GM21381 (cell line): ENCODE measurements around the gene PKNOX2.

Experiments used
- ATAC-seq: cut with Tn5 transposase; IDR thresholded peaks from one replicate; pipeline ENCODE4 v1.9.1; 2021; ENCODE audit warnings: mild to moderate bottlenecking, moderate library complexity; ENCODE audit not compliant: unreplicated experiment

Gene PKNOX2

DNA sequence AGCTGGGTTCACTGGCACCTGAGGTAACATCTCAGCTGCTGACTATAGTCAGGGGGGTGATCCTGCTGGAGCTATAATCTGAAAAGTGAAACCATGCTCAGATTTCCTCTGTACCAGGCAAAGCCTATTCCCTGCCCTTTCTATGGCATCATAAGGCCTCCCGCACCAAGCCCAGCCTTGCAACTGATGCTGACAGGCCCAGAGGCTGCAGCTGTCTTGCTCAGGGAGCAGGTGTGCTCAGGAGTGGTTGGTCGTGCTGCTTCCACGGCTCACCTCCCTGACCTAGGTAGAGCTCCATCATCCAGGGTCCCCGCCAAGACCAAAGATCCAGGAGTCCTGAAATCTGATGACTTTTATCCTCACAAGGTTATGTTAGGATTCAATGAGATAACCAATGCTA is 209.8 kb downstream of the PKNOX2 start:
- no peak for ATAC-seq

DNA sequence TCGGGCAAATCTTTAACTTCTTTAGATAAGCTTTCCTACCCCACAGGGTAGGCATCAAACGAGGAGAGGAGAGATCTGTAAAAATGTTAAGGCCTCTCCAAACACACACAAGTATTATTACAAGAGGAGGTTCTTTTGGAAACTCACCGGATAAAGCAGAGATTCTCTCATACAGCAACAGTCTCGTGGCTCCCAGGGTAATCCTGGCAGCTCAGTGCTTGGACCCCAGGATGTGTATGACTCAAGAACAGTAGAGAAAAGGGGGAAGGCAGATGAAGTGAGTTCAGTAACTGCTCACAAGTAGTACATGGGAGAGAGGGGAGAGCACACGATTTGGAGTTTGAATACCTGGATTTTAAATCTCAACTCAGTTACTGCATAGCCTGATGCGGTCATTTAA is 210.6 kb downstream of the PKNOX2 start:
- no peak for ATAC-seq

DNA sequence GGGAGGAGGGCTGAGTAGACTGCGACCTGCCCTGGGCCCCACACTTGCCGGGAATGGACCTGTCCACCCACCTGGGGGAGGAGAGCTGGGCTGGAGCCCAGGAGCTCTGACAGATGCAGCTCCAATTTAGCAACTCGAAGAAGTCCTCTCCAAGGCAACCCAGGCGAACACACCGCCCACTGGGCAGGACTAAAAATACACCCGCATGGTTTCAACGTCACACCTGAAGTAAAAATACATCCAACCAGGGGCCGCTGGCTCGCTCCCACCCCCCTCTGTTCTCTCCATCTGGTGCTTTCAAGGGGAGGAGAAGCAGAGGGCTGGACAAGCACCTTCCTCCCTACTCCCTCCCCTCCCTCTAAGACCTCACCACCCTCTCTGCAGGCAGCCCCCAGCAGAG is 211.6 kb downstream of the PKNOX2 start:
- no peak for ATAC-seq

DNA sequence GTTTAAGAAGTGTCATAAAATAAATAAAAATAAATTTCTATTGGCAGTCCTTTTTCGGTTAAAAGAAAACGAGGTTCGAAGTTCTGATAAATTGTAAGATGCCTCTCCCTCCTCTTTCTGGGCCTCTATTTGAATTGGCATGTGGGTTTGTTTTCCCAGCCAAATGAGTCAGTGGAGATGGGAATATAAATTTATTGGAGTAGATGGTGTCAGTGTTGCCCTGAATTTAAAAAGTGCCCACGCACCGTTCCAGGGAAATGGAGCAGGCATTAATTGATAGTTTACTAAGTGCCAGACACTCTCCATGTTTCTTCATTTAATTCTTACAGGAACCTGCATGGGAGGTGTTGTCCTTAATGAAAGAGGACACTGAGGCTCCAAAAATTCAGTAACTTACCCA is 212.3 kb downstream of the PKNOX2 start:
- ATAC-seq = no peak

DNA sequence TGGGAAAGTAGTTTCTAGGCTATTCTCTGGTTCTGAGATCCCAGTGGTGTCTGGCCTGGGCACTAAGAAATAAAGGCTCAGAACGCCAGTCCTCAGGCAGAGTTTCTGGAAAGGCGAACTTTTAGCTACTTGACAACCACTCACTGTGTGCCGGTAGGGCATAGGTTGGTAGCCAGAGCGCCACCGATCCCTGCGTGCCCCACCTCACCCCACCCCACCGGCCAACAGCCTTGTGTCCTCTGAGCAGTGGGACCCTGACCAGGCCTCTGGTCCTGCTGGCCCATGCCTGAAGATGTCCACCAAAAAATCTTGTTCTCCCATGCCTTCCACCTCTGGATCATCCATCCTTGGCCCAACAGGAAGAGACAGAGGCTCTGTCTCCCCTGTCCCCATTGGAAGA is 213.5 kb downstream of the PKNOX2 start:
- no peak for ATAC-seq

DNA sequence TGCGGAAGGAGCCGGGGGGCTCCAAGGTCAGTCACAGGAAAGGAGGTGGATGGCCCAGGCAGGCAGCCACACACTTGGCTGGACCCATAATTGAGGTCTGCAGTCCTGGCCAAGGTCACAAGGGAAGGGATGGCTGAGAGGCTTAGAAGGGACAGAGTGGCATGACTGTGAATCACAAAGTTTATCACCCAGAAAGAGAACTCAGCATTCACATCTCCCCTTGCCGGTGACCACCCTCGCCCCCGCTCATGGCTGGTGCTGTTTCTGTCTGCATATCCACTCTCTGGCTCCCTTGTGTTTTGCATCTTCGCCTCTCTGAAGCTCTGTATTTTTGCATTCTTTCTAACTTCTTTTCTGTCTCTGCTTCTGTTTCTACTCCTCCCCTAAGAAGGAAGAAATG is 214.0 kb downstream of the PKNOX2 start:
- ATAC-seq = no peak

DNA sequence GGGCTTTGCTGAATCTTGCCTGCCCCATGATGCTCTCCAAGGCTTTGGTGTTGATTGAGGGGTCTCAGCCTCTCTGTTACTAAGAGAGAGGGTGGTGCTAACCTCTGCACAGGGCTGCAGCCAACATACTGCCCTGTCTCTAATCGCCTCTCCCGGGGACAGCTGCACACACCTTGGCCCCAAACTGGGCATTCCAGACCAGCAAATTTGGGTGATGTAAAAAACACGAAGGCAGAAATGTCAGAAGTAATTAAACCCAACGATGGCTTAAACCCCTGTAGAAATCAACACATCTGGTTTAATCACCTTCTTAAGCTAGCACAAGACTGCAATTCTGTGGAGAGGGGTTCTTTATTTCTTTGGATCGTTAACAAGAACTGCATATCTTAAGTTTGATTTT is 215.0 kb downstream of the PKNOX2 start:
- ATAC-seq = no peak

DNA sequence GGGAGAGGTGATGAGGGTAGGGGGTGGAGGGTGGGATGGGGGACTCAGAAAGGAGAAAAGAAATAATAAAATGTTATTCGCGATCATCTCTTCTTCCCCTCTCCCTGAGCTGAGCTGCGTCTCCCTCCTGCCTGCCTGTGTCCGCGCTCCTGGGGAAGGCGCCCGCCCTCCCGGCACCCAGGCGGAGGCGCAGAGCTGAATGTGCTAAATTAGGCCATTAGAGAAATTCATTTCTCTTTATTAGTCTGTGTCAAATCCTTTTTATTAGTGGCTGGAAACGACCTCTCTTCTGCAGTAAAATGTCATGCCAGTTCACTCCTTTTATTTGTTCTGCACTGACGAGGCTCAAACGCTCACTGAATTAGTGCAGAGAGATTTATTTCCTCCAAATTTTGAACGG is 215.4 kb downstream of the PKNOX2 start:
- no peak for ATAC-seq

DNA sequence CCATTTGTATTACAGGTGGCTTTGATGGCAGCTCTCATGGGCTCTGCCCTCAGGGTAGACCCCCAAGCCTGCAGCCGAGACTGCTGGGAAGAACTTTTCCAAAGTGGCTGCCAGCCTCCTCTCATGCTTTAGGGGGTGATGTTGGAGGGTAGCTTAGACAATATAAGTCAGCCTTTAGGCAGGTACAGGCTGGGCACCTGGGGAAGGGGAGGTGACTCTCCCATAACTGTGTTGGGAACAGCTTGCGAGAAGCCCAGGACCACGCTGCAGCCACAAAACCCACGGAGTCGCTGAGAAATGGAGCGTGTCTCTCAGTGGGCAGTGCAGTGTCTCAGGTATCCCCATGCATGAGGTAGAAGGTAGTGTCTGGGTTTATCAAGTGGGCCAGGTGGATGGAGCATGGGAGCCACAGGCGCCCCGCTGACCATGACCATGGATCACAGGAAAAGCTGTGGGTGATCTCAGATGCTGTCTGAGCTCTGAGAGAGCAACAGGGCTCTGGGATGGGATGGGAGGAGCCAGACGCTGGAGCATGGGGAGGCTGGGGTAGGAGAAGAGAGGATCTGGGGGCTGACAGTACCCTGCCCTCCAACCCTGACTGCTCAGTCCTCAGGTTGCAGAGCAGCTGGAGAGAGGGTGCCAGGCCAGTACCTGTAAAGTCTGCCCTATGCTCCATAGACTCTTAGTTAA is 216.3 kb downstream of the PKNOX2 start:
- ATAC-seq = no peak

DNA sequence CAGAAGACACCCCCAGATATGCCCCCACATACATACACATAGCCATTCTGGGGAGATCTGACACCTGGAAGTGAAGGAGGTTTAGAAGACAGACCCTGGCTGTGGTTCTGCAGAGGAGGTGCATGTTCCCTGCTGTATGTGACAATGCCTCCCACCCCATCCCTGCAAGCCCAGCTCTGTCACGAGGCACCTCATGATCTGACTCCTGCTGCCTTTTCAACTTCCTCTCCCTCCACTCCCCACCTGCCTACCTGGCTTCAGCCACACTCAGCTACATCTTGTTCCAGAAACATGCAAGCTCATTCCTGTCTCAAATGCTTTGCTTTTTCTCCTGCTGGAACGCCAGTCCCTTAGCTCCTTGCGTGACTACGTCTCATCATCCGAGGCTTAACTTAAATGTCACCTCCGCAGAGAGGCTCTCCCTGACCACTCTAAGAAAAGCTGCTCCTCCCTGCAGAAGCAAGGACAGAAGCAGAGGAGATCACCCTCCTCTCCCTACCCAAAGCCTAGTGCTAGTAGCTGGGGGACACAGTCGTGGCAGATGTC is 217.0 kb downstream of the PKNOX2 start:
- ATAC-seq = no peak

DNA sequence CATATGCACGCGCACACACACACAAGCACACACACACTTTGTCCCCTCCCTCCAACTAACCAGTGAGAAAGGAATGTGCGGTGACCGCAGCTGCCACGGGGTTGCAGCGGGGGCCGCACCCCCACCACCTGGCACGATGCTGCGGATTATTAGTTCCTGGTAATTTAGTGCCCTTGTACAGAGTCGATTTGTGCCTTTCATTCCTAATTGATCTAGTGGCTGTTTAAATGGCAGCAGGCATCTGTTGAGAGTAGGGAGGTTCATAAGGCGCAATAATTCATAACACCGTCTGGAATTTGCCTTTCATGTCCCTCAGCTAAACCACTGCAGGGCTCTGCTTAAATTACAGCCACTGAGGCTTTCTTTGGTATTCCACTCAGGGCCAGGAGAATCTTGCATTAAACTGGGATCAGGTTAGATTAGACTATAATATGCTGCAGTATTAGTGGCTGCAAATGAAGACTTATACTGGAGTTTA is 217.8 kb downstream of the PKNOX2 start:
- no peak for ATAC-seq

DNA sequence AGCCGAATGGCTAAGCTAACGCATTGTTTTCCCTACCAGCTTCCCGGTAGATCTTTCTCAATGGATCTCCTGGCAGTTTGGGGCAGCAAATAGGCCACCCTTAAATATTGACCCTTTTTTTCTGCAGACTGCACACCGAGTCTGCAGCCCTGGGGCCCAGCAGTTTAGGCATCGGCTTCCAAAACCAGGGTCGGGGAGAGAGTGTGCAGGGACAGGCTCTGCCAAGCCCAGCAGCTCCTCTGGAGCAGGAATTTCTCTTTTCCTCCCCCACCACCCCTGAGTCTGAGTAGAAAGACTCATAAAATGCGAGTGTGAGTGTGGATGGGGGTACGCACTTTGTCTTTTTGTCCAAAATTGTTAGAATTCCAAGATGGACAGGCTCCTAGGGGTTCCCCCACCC is 218.3 kb downstream of the PKNOX2 start:
- no peak for ATAC-seq

DNA sequence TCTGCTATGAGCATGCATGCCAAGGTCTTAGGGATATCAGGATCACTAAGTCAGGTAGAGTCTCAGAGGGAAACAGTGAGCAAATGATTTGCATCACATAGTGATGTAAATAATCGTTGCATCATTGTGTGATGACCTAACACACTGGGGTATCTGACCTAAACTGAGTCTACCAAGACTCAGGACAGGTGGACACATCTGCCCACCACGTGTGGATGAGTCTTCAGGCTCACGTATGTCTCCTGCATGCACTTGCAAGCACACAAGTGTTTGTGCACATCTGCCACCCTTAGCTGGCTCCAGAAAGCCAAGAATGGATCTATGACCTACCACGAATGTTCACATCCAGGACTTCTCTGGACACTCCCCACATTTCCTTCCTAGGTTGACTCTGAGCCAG is 220.3 kb downstream of the PKNOX2 start:
- ATAC-seq = no peak

DNA sequence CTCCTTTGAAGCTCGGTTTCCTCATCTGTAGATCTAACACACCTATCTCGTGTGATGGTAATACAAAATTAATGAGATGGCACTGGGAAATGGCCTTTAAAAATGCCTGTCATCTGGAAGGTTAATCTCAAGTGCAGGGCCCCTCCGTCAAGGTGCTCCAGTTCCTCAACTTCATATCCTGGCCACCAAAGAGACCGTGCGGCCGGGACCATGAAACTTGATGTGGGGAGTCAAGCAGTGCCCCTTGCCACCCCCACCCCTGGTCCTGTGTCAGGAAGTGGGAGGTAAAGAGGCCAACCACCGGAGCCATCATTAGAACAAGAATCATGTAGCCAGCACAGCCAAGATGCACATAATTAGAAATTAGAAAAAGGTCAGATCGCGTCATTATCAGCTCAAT is 223.3 kb downstream of the PKNOX2 start:
- no peak for ATAC-seq

DNA sequence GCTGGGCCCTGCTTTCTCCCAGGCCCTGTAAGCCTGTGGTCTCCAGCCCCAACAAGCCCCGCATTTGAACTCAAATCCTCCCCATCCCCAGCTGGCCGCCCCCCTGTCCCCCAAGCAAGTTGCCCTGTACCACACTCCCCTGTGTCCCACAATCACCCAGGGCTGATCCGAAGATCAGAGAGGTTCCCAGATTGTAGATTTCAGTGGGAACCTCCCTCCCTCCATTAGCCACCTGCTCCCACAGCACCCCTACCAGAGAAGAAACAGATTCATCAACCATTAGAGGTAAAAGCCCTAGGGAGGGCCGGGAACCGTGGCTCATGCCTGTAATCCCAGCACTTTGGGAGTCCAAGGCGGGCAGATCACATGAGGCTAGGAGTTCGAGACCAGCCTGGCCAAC is 224.1 kb downstream of the PKNOX2 start:
- no peak for ATAC-seq

DNA sequence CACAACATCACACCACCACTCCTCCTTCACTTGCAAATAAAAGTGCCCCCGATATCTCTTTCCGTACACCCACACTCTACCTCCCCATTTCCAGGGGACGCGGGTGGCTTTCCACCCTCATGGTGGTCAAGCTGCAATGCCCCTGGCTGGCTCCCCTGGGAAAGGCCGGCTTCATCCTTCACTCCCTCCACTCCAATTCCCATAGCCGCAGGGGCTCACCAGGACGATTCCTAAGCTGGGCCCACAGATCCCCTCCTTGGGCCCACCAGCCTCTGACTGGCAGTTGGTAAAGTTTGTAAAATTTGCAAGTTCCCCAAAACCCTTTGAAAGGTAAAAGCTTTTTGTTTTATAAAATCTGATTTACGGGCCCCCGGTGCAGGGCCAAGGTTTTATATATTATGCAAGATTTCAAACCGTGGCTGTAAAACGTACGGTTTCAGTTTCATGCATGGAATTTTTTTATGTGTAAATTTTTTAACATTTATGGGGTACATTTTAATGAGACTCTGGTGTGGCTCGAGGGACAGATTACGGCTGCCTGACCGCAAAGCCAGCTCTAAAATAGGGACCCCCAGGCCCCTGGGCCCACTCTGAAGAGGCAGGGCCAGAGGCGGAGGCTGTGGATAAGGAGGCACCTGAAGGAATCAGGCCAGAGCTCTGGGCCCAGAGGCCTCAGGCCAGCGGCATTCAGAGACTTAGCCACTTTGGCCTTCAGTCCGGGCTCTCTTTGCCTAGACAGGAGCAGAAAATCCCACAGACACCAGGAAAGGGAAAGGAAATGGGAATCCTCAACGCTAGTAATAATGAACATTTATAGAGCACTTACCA is 225.0 kb downstream of the PKNOX2 start:
- ATAC-seq = no peak

DNA sequence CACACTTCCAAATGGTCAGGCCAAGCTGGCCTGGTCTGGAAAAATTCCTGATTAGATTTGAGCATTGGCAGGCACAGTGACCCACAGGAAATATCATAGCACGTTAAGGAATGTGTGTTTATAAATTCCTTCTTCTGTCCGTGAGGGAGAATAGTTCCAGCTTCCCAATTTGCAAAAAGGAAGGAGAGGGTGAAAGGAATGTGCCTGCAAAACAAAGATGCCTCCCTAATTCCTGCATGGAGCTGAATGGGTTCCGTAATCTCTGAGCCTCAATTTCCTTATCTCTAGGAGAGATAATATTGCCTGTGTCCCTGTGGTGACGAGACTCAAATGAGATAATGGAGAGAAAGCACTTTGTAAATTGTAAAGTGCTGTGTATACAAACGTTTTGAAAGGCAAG is 226.4 kb downstream of the PKNOX2 start:
- ATAC-seq = no peak

DNA sequence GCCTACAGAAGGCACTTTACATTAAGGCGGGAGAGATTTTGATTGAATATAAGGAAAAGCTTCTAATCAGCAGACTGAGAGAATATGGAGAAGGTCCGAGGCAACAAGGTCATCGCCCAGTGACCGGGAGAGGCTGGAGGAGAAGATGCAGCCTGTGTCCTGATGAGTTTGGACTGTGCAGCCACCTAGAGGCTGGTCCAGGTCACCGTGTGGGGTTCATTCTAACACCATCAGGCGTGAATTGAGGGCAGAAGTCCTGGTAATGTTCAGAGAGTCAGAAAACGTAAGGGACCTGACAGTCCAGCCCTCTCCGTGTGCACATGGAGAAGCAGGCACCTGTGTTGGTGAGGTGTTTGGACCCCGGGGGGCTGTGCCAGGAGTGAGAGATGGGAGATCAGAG is 228.8 kb downstream of the PKNOX2 start:
- no peak for ATAC-seq

DNA sequence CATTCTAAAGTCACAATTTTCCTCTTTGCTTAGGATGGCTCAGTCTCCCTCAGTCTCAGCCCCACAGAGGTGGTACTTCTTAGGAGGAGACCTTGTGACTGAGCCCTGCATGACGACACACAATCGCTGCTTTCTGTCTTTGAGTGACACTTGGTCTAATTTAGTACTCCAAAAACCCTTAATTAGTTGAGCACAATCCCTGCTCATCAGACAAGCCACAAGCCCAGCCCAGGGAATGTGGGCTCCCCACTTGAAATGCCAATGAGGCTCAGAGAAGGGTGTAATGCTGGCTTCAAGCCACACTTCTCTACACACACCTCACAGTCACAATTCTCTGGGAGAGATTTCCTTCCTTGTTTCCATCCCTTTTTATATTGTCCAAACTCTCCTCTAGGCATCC is 229.7 kb downstream of the PKNOX2 start:
- no peak for ATAC-seq

DNA sequence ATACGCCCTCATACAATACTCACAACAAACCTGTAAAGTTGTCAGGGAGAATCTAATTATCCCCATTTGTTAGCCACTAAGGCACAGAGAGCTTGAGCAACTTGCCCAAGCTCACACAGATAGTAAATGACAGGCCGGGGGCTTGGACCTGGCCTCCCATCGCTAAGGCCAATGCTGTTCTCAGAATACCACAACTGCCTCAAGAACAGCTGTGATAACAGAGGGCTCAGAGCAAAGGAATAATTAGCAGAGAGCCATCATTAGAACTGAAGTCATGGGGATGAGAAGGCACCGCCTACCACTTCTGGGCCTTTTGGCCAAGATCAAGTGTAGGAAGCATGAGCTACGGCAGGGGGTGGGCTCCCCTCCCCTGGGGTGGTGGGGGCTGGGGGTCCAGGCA is 232.9 kb downstream of the PKNOX2 start:
- ATAC-seq = no peak

DNA sequence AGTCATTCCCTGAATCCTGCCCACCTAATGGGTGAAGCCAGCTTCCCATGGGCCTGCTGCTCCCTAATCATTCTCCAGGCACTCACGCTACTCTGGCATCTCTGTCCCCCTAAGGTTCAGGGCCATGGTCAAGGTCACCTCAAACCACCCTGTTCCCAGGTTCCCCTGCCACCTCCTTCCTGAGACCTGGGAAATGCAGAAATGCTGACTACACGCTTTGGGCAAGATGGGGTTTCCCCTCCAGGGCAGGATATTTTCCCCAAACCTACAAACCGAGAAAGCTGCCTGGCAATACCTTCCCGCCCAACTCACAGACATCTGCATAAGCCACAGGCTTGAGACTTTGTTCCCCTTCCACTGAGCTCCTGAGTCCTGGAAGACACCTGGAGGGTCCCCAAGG is 233.9 kb downstream of the PKNOX2 start:
- no peak for ATAC-seq

DNA sequence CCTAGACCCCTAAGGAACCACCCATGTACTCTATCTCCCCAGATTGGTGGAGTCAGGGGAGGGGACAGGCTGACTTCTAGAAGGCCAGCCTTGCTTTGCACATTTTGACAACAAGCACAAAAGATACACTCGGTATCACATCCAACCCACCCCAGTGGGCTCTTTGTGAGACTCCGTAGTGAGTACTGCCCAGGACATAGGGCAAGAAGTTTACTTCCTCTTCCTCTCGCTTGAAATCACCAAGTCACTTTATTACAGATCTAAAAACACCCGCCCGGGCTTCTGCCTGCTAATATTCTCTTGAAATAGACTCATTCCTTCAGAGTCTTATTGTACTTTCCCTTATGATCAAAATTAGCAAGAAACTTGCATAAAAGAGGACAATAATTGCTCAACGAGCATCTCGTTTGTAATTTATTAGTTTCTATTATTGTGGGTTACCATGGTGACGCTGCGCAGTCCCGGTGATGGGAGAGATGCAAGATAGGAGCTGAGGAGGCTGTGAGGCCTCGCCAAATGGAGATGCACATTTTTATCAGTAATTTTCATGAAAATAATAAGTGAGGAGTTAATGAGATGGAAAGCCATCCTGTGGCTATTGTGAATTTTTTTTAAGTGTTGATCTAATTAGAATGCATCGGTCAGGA is 234.6 kb downstream of the PKNOX2 start:
- no peak for ATAC-seq
